NCI-H2081 (cell line): ENCODE data around the gene FOSB.

Experiments
- DNase-seq, 2 experiments: peaks; one replicate each; lab custom pipeline; 2025; lab: John Stamatoyannopoulos, UW

Gene FOSB

GRCh38 chr19:45485305-45486077, 17.7 kb downstream of the FOSB start:
- DNase-seq: peak; percentile 95

GRCh38 chr19:45488708-45489107, 20.9 kb downstream of the FOSB start:
- no peak for DNase-seq

- no peak for DNase-seq
Observed at GRCh38 chr19:45489216-45489855, 21.5 kb downstream of the FOSB start.

- no peak for DNase-seq
Observed at GRCh38 chr19:45492137-45492626, 24.4 kb downstream of the FOSB start.

GRCh38 chr19:45492627-45493470, 25.1 kb downstream of the FOSB start:
- DNase-seq: no peak

- DNase-seq: no peak
Observed at GRCh38 chr19:45494261-45494916, 26.6 kb downstream of the FOSB start.

GRCh38 chr19:45495178-45495577, 27.4 kb downstream of the FOSB start:
- no peak for DNase-seq

GRCh38 chr19:45496349-45496953, 28.7 kb downstream of the FOSB start:
- DNase-seq: peak in 1 of 2 experiments; percentile 27

GRCh38 chr19:45497791-45498190, 30.0 kb downstream of the FOSB start:
- no peak for DNase-seq

- no peak for DNase-seq
Observed at GRCh38 chr19:45498411-45499195, 30.8 kb downstream of the FOSB start, which contains the start of gene PPM1N. Gene PPM1N (plus strand): TSS chr19:45498443. CDS start chr19:45498473, 30 bp downstream.

GRCh38 chr19:45499196-45500180, 31.7 kb downstream of the FOSB start:
- peak in 1 of 2 experiments; percentile 14 for DNase-seq

- no peak for DNase-seq
Observed at GRCh38 chr19:45500918-45501729, 33.3 kb downstream of the FOSB start.

GRCh38 chr19:45501730-45502014, 33.9 kb downstream of the FOSB start:
- no peak for DNase-seq

GRCh38 chr19:45502111-45502510, 34.3 kb downstream of the FOSB start:
- DNase-seq: no peak

GRCh38 chr19:45503909-45504308, 36.1 kb downstream of the FOSB start:
- DNase-seq: no peak

GRCh38 chr19:45505151-45505995, 37.6 kb downstream of the FOSB start:
- DNase-seq: no peak

GRCh38 chr19:45505996-45506245, 38.1 kb downstream of the FOSB start:
- no peak for DNase-seq
